GM12878 (cell line): ENCODE measurements around the gene STPG3. TPM values are rescaled to one million over a fixed set of nuclear protein-coding genes. Genes with fewer than 3 reads are reported as not detected.

Experiments
- ATAC-seq: fragments of 200-7000 bp; cut with Tn5 transposase; 3 replicates; pipeline ENCODE4 v1.9.1; 2020; ENCODE audit warnings: mild to moderate bottlenecking, moderate library complexity
- BruUV-seq: library from RNA; stranded (reverse); fragments of 400-500 nt; replicated peaks from 2 replicates; lab custom pipeline; 2021; lab: Mats Ljungman, UMichigan
- CTCF ChIA-PET: fragments of 300-600 bp; sonication (Branson Sonifier 250); formaldehyde crosslinking; extraction: SDS; loops from one replicate; lab custom pipeline; 2021; ENCODE audit warnings: inconsistent platforms; lab: Yijun Ruan, JAX
- POLR2A ChIA-PET: fragments of 350-600 bp; formaldehyde crosslinking; extraction: SDS; loops from one replicate; lab custom pipeline; 2021; ENCODE audit warnings: inconsistent platforms; lab: Charles Lee
- RAD21 ChIA-PET: fragments of 300-600 bp; sonication (Branson Sonifier 250); formaldehyde crosslinking; loops from one replicate; lab custom pipeline; 2023; ENCODE audit warnings: antibody characterized with exemption; ENCODE audit not compliant: unreplicated experiment; lab: Charles Lee
- SMC1A ChIA-PET: fragments of 300-600 bp; sonication (Branson Sonifier 250); formaldehyde crosslinking; loops from one replicate; lab custom pipeline; 2023; ENCODE audit not compliant: unreplicated experiment, uncharacterized antibody; lab: Charles Lee
- DNase-seq: peaks from one replicate; pipeline ENCODE4 v3.0.0-alpha.2; 2011; ENCODE audit warnings: low read depth, low spot score
- FAIRE-seq: peaks from 3 replicates; lab custom pipeline; 2011; peaks lifted over from hg19 to GRCh38; lab: Jason Lieb, UNC
- H2AFZ ChIP-seq: 2 replicates; pipeline ENCODE4 v1.6.0; 2011; ENCODE audit warnings: low read depth, low read length, control low read depth; ENCODE audit not compliant: control insufficient read depth
- H3K27ac ChIP-seq: 2 replicates; pipeline ENCODE4 v1.5.1; 2011; ENCODE audit warnings: control low read depth; ENCODE audit not compliant: control insufficient read depth, insufficient read depth
- H3K27me3 ChIP-seq, 2 experiments: replicated peaks in 1 of 2; 2 replicates each; pipeline versions ENCODE4 v1.6.0 to v1.6.1; 2011; ENCODE audit warnings: low read length in 1 of 2; ENCODE audit not compliant: control insufficient read depth in 2 of 2, insufficient read depth in 2 of 2
- H3K36me3 ChIP-seq, 2 experiments: 2 replicates each; pipeline ENCODE4 v1.5.1; 2011; ENCODE audit warnings: low read length in 1 of 2; ENCODE audit not compliant: control insufficient read depth in 2 of 2, insufficient read depth in 2 of 2
- H3K4me1 ChIP-seq: 2 replicates; pipeline ENCODE4 v1.6.1; 2011; ENCODE audit warnings: mild to moderate bottlenecking, low read length, moderate library complexity, mixed read lengths; ENCODE audit not compliant: control insufficient read depth, insufficient read depth
- H3K4me2 ChIP-seq: 2 replicates; pipeline ENCODE4 v1.6.0; 2011; ENCODE audit warnings: control low read depth; ENCODE audit not compliant: control insufficient read depth, insufficient read depth
- H3K4me3 ChIP-seq: fragments of 200-600 bp; sonication (generic); 2 replicates; pipeline ENCODE4 v1.5.1; 2016
- H3K79me2 ChIP-seq: 2 replicates; pipeline ENCODE4 v1.6.0; 2011; ENCODE audit warnings: low read length; ENCODE audit not compliant: control insufficient read depth, insufficient read depth
- H3K9ac ChIP-seq: 2 replicates; pipeline ENCODE4 v1.8.0; 2011; ENCODE audit warnings: low read length, control low read depth, mixed read lengths; ENCODE audit not compliant: control insufficient read depth, insufficient read depth
- H3K9me3 ChIP-seq: replicated peaks from 3 replicates; pipeline ENCODE4 v1.5.1; 2011; ENCODE audit warnings: mild to moderate bottlenecking, low read length; ENCODE audit not compliant: control insufficient read depth, insufficient read depth
- H4K20me1 ChIP-seq: 2 replicates; pipeline ENCODE4 v1.6.0; 2011; ENCODE audit not compliant: control insufficient read depth, insufficient read depth
- ATF7 ChIP-seq: fragments of 450-650 bp; IDR thresholded peaks from 2 replicates; pipeline ENCODE4 v1.6.1; 2016; ENCODE audit warnings: low read depth, mild to moderate bottlenecking
- BACH1 ChIP-seq: fragments of 450-650 bp; IDR thresholded peaks from 2 replicates; pipeline ENCODE4 v1.6.1; 2017; ENCODE audit warnings: mild to moderate bottlenecking, borderline replicate concordance
- BHLHE40 ChIP-seq, 2 experiments: fragments of 450-650 bp in 1 of 2; IDR thresholded peaks; 2 replicates each; pipeline ENCODE4 v1.6.1; 2011 to 2017; ENCODE audit warnings: low read depth in 2 of 2, borderline replicate concordance in 1 of 2, improper control_type of control experiment in 1 of 2, low read length in 1 of 2, mild to moderate bottlenecking in 1 of 2
- DPF2 ChIP-seq: fragments of 450-650 bp; IDR thresholded peaks from 2 replicates; pipeline ENCODE4 v1.6.1; 2017; ENCODE audit warnings: mild to moderate bottlenecking
- FOXM1 ChIP-seq: IDR thresholded peaks from 2 replicates; pipeline ENCODE4 v1.6.1; 2012; ENCODE audit warnings: low read depth, mild to moderate bottlenecking, inconsistent platforms, low read length, moderate library complexity
- GATAD2B ChIP-seq: fragments of 450-650 bp; conservative IDR thresholded peaks from 2 replicates; pipeline ENCODE4 v1.6.1; 2017; ENCODE audit warnings: low read depth, mild to moderate bottlenecking, moderate library complexity
- IKZF1 ChIP-seq: fragments of 450-650 bp; conservative IDR thresholded peaks from 2 replicates; pipeline ENCODE4 v1.6.1; 2017; ENCODE audit warnings: antibody characterized with exemption, mild to moderate bottlenecking
- NFIC ChIP-seq: IDR thresholded peaks from 2 replicates; pipeline ENCODE4 v1.6.1; 2012; ENCODE audit warnings: low read depth, mild to moderate bottlenecking, inconsistent platforms, low read length, moderate library complexity
- RUNX3 ChIP-seq: IDR thresholded peaks from 2 replicates; pipeline ENCODE4 v1.6.1; 2012; ENCODE audit warnings: low read length, inconsistent platforms
- SMC3 ChIP-seq: IDR thresholded peaks from 2 replicates; pipeline ENCODE4 v1.6.1; 2011; ENCODE audit warnings: low read length, improper control_type of control experiment, borderline replicate concordance
- YY1 ChIP-seq: IDR thresholded peaks from 2 replicates; pipeline ENCODE4 v1.6.1; 2011; ENCODE audit warnings: low read depth, mild to moderate bottlenecking, low read length
- ZNF207 ChIP-seq: fragments of 450-650 bp; IDR thresholded peaks from 2 replicates; pipeline ENCODE4 v1.6.1; 2014; ENCODE audit warnings: antibody characterized with exemption, mild to moderate bottlenecking, borderline replicate concordance
- WGBS: methylation state at CpG from one replicate; pipeline ENCODE4 v1.1.6; 2016; ENCODE audit warnings: low lambda C conversion rate; ENCODE audit not compliant: insufficient replicate concordance, insufficient coverage; ENCODE audit errors: missing lambda C conversion rate; 5-methylcytosine and 5-hydroxymethylcytosine counted together
- in situ Hi-C: fragments of 300-500 bp; cut with MboI; formaldehyde crosslinking; loops from 9 replicates; pipeline ENCODE4 v1.14.3; 2018; ENCODE audit warnings: mixed read lengths
- intact Hi-C: fragments of 100-400 bp; cut with micrococcal nuclease; formaldehyde crosslinking; loops from one replicate; pipeline ENCODE4 v1.14.2; 2022; ENCODE audit not compliant: unreplicated experiment
- polyA plus RNA-seq, 11 experiments: library from polyadenylated mRNA; depleted of rRNA in 4 of 11; unstranded in 6 of 11; stranded (reverse) in 5 of 11; fragments of >200 nt; fragmentation: Nextera tagmentation in 4 of 11; fragmentation: Illumina TruSeq in 1 of 11; extraction: Ambion mirVana in 4 of 11; extraction: Trizol in 1 of 11; gene quantifications; 1 replicate in 1 of 11; 2 replicates in 10 of 11; pipeline versions ENCODE4 v1.2.1 to v1.2.3, GENCODE V29; 2011 to 2016; ENCODE audit warnings: inconsistent platforms in 2 of 11, missing spikeins in 2 of 11, low read depth in 1 of 11
- total RNA-seq, 4 experiments: library from RNA; depleted of rRNA in 3 of 4; stranded (reverse); fragments of >200 nt in 3 of 4; fragmentation: Illumina TruSeq in 1 of 4; extraction: Trizol in 1 of 4; gene quantifications; 2 replicates each; pipeline versions ENCODE4 v1.2.1 to v1.2.3, GENCODE V29; 2013 to 2021
- TF ChIP-seq, protein P1 (sequence below), 3 experiments: IDR thresholded peaks in 2 of 3; conservative IDR thresholded peaks in 1 of 3; 2 replicates each; pipeline ENCODE4 v1.5.1; 2011; ENCODE audit warnings: low read depth in 3 of 3, low read length in 3 of 3, mild to moderate bottlenecking in 3 of 3, control low read depth in 2 of 3, moderate library complexity in 2 of 3, inconsistent platforms in 1 of 3, mixed read lengths in 1 of 3; ENCODE audit not compliant: control insufficient read depth in 2 of 3, insufficient read depth in 1 of 3; ENCODE audit errors: extremely low read depth in 1 of 3
- TF ChIP-seq, protein P2 (sequence below): IDR thresholded peaks from 2 replicates; pipeline ENCODE4 v1.6.1; 2012; ENCODE audit warnings: low read depth, low read length, improper control_type of control experiment

STPG3 gene
- total and polyA plus RNA-seq, 10 of the 15 experiments (the other 5 are each of a cell fraction or from before 2014, with no cell fraction given), result not detected

GRCh38 chr9:137280474-137281344 lies 29.6 kb downstream of the STPG3 start:
- peak; percentile 34 for ATAC-seq
- H3K9ac ChIP-seq, result no peak overlapping the region
- no peak overlapping the region for H2AFZ ChIP-seq
- DNase-seq, result no peak
- POLR2A ChIA-PET, result interaction anchor here (0.7 to 1.0 kb wide), 3 partner anchors 26 to 124 kb away, joined by 3 to 4 read pairs (median 3); partner anchors contain the start of gene TUBB4B
- RAD21 ChIA-PET, result interaction anchor here (1.0 kb wide), 1 partner anchor 42 kb away, joined by 3 read pairs; no protein-coding TSS in a partner anchor
- no peak for FAIRE-seq
- SMC1A ChIA-PET, result no interaction called here
- peak overlapping the region; percentile 44 for H3K4me2 ChIP-seq
- H3K9me3 ChIP-seq, result no peaks in the 10 kb centered on the region
- no peaks in the 10 kb centered on the region for H3K27me3 ChIP-seq
- intact Hi-C loops, result no loop called here
- no peaks in the 10 kb centered on the region for H4K20me1 ChIP-seq
- CTCF ChIA-PET, result interaction anchor here (1.0 to 1.4 kb wide), 2 partner anchors 26 to 40 kb away, joined by 3 to 4 read pairs; partner anchors contain the start of gene TUBB4B
- in situ Hi-C loops, result no loop called here
- WGBS, result 80% methylated on average over 76 of the region's 85 CpGs
- peaks cover 25% of the 10 kb centered on the region for H3K4me1 ChIP-seq
- BruUV-seq, result no TSS peak
- peaks cover 19% of the 10 kb centered on the region for H3K79me2 ChIP-seq
- H3K27ac ChIP-seq, result no peak overlapping the region
- H3K36me3 ChIP-seq, result no peaks in the 10 kb centered on the region; a peak in 3 of 4 replicates
- no peak overlapping the region for H3K4me3 ChIP-seq
- TF ChIP-seq, protein P1, sequence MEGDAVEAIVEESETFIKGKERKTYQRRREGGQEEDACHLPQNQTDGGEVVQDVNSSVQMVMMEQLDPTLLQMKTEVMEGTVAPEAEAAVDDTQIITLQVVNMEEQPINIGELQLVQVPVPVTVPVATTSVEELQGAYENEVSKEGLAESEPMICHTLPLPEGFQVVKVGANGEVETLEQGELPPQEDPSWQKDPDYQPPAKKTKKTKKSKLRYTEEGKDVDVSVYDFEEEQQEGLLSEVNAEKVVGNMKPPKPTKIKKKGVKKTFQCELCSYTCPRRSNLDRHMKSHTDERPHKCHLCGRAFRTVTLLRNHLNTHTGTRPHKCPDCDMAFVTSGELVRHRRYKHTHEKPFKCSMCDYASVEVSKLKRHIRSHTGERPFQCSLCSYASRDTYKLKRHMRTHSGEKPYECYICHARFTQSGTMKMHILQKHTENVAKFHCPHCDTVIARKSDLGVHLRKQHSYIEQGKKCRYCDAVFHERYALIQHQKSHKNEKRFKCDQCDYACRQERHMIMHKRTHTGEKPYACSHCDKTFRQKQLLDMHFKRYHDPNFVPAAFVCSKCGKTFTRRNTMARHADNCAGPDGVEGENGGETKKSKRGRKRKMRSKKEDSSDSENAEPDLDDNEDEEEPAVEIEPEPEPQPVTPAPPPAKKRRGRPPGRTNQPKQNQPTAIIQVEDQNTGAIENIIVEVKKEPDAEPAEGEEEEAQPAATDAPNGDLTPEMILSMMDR (IDR thresholded peaks at IDR 0.05 in 2 of 3, conservative IDR thresholded peaks at IDR 0.05 in 1 of 3; ENCODE audit: control insufficient read depth in 2 of 3, extremely low read depth in 1 of 3, insufficient read depth in 1 of 3, low read depth in 3 of 3, low read length in 3 of 3), result peak; percentile 15 to 52 (median 46); a peak in 3 of 6 replicates
- TF ChIP-seq, protein P2, sequence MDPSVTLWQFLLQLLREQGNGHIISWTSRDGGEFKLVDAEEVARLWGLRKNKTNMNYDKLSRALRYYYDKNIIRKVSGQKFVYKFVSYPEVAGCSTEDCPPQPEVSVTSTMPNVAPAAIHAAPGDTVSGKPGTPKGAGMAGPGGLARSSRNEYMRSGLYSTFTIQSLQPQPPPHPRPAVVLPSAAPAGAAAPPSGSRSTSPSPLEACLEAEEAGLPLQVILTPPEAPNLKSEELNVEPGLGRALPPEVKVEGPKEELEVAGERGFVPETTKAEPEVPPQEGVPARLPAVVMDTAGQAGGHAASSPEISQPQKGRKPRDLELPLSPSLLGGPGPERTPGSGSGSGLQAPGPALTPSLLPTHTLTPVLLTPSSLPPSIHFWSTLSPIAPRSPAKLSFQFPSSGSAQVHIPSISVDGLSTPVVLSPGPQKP, result no peak
- TF ChIP-seq ATF7 (no peak), IKZF1 (0 out of 2 replicates have a peak, but pooled peaks have one; percentile 38), ZNF207 (no peak), NFIC (no peak), GATAD2B (peak; percentile 63; the same call in 1 of the 2 replicates), RUNX3 (peak; percentile 44; the same call in 1 of the 2 replicates), SMC3 (peak; percentile 26; the same call in 1 of the 2 replicates), FOXM1 (no peak), BACH1 (0 out of 2 replicates have a peak, but pooled peaks have one; percentile 12), DPF2 (peak; percentile 45; the same call in 1 of the 2 replicates), BHLHE40 (IDR thresholded peaks at IDR 0.05; ENCODE audit: borderline replicate concordance in 1 of 2, low read depth in 2 of 2, low read length in 1 of 2) (0 out of 4 replicates have a peak, but pooled peaks of 1 of the 2 experiments have one; percentile 20), YY1 (0 out of 2 replicates have a peak, but pooled peaks have one; percentile 20)
